ENCODE results near the gene TDRD10.

DNA sequence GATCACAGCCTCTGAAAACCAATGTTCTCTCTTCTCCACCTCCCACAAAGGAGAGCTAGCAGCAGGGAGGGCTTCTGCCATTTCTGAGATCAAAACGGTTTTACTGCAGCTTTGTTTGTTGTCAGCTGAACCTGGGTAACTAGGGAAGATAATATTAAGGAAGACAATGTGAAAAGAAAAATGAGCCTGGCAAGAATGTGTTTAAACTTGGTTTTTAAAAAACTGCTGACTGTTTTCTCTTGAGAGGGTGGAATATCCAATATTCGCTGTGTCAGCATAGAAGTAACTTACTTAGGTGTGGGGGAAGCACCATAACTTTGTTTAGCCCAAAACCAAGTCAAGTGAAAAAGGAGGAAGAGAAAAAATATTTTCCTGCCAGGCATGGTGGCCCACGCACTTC is 35.8 kb upstream of the TDRD10 start:
- TF ChIP-seq, protein P1, sequence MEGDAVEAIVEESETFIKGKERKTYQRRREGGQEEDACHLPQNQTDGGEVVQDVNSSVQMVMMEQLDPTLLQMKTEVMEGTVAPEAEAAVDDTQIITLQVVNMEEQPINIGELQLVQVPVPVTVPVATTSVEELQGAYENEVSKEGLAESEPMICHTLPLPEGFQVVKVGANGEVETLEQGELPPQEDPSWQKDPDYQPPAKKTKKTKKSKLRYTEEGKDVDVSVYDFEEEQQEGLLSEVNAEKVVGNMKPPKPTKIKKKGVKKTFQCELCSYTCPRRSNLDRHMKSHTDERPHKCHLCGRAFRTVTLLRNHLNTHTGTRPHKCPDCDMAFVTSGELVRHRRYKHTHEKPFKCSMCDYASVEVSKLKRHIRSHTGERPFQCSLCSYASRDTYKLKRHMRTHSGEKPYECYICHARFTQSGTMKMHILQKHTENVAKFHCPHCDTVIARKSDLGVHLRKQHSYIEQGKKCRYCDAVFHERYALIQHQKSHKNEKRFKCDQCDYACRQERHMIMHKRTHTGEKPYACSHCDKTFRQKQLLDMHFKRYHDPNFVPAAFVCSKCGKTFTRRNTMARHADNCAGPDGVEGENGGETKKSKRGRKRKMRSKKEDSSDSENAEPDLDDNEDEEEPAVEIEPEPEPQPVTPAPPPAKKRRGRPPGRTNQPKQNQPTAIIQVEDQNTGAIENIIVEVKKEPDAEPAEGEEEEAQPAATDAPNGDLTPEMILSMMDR (IDR thresholded peaks at IDR 0.05), result no peak
- no peak for TF ChIP-seq POLR2A (IDR thresholded peaks at IDR 0.05)

Measured in body of pancreas (tissue), 4 donors.